GM12878 (cell line): ENCODE results near the gene ARF5. TPM values are rescaled to one million over a fixed set of nuclear protein-coding genes. Genes with fewer than 3 reads are reported as not detected.
"Not testable (repeated sequence)": the region's sequence is repeated elsewhere in the genome, so short reads cannot be mapped to it uniquely, and the experiment has no call there.

Experiments used
- ATAC-seq: fragments of 200-7000 bp; cut with Tn5 transposase; 3 replicates; pipeline ENCODE4 v1.9.1; 2020; ENCODE audit warnings: mild to moderate bottlenecking, moderate library complexity
- BruUV-seq: library from RNA; stranded (reverse); fragments of 400-500 nt; replicated peaks from 2 replicates; lab custom pipeline; 2021; lab: Mats Ljungman, UMichigan
- CTCF ChIA-PET: fragments of 300-600 bp; sonication (Branson Sonifier 250); formaldehyde crosslinking; extraction: SDS; loops from one replicate; lab custom pipeline; 2021; ENCODE audit warnings: inconsistent platforms; lab: Yijun Ruan, JAX
- POLR2A ChIA-PET: fragments of 350-600 bp; formaldehyde crosslinking; extraction: SDS; loops from one replicate; lab custom pipeline; 2021; ENCODE audit warnings: inconsistent platforms; lab: Charles Lee
- RAD21 ChIA-PET: fragments of 300-600 bp; sonication (Branson Sonifier 250); formaldehyde crosslinking; loops from one replicate; lab custom pipeline; 2023; ENCODE audit warnings: antibody characterized with exemption; ENCODE audit not compliant: unreplicated experiment; lab: Charles Lee
- SMC1A ChIA-PET: fragments of 300-600 bp; sonication (Branson Sonifier 250); formaldehyde crosslinking; loops from one replicate; lab custom pipeline; 2023; ENCODE audit not compliant: unreplicated experiment, uncharacterized antibody; lab: Charles Lee
- DNase-seq: peaks from one replicate; pipeline ENCODE4 v3.0.0-alpha.2; 2011; ENCODE audit warnings: low read depth, low spot score
- FAIRE-seq: peaks from 3 replicates; lab custom pipeline; 2011; peaks lifted over from hg19 to GRCh38; lab: Jason Lieb, UNC
- H2AFZ ChIP-seq: 2 replicates; pipeline ENCODE4 v1.6.0; 2011; ENCODE audit warnings: low read depth, low read length, control low read depth; ENCODE audit not compliant: control insufficient read depth
- H3K27ac ChIP-seq: 2 replicates; pipeline ENCODE4 v1.5.1; 2011; ENCODE audit warnings: control low read depth; ENCODE audit not compliant: control insufficient read depth, insufficient read depth
- H3K27me3 ChIP-seq, 2 experiments: replicated peaks in 1 of 2; 2 replicates each; pipeline versions ENCODE4 v1.6.0 to v1.6.1; 2011; ENCODE audit warnings: low read length in 1 of 2; ENCODE audit not compliant: control insufficient read depth in 2 of 2, insufficient read depth in 2 of 2
- H3K36me3 ChIP-seq, 2 experiments: 2 replicates each; pipeline ENCODE4 v1.5.1; 2011; ENCODE audit warnings: low read length in 1 of 2; ENCODE audit not compliant: control insufficient read depth in 2 of 2, insufficient read depth in 2 of 2
- H3K4me1 ChIP-seq: 2 replicates; pipeline ENCODE4 v1.6.1; 2011; ENCODE audit warnings: mild to moderate bottlenecking, low read length, moderate library complexity, mixed read lengths; ENCODE audit not compliant: control insufficient read depth, insufficient read depth
- H3K4me2 ChIP-seq: 2 replicates; pipeline ENCODE4 v1.6.0; 2011; ENCODE audit warnings: control low read depth; ENCODE audit not compliant: control insufficient read depth, insufficient read depth
- H3K4me3 ChIP-seq: fragments of 200-600 bp; sonication (generic); 2 replicates; pipeline ENCODE4 v1.5.1; 2016
- H3K79me2 ChIP-seq: 2 replicates; pipeline ENCODE4 v1.6.0; 2011; ENCODE audit warnings: low read length; ENCODE audit not compliant: control insufficient read depth, insufficient read depth
- H3K9ac ChIP-seq: 2 replicates; pipeline ENCODE4 v1.8.0; 2011; ENCODE audit warnings: low read length, control low read depth, mixed read lengths; ENCODE audit not compliant: control insufficient read depth, insufficient read depth
- H3K9me3 ChIP-seq: replicated peaks from 3 replicates; pipeline ENCODE4 v1.5.1; 2011; ENCODE audit warnings: mild to moderate bottlenecking, low read length; ENCODE audit not compliant: control insufficient read depth, insufficient read depth
- H4K20me1 ChIP-seq: 2 replicates; pipeline ENCODE4 v1.6.0; 2011; ENCODE audit not compliant: control insufficient read depth, insufficient read depth
- GATAD2B ChIP-seq: fragments of 450-650 bp; conservative IDR thresholded peaks from 2 replicates; pipeline ENCODE4 v1.6.1; 2017; ENCODE audit warnings: low read depth, mild to moderate bottlenecking, moderate library complexity
- IKZF1 ChIP-seq: fragments of 450-650 bp; conservative IDR thresholded peaks from 2 replicates; pipeline ENCODE4 v1.6.1; 2017; ENCODE audit warnings: antibody characterized with exemption, mild to moderate bottlenecking
- KLF5 ChIP-seq: fragments of 450-650 bp; IDR thresholded peaks from 2 replicates; pipeline ENCODE4 v1.6.1; 2014; ENCODE audit warnings: mild to moderate bottlenecking; ENCODE audit not compliant: partially characterized antibody
- MAX ChIP-seq: IDR thresholded peaks from 2 replicates; pipeline ENCODE4 v1.6.1; 2012; ENCODE audit warnings: low read depth, low read length, improper control_type of control experiment
- MYC ChIP-seq: IDR thresholded peaks from 2 replicates; pipeline ENCODE4 v1.6.1; 2011; ENCODE audit warnings: mild to moderate bottlenecking, low read length, moderate library complexity, inconsistent platforms; ENCODE audit not compliant: insufficient read depth, insufficient replicate concordance, insufficient read length, severe bottlenecking
- NRF1 ChIP-seq: conservative IDR thresholded peaks from 2 replicates; pipeline ENCODE4 v1.6.1; 2011; ENCODE audit warnings: mild to moderate bottlenecking, low read depth, low read length, improper control_type of control experiment
- PAX8 ChIP-seq: fragments of 450-650 bp; IDR thresholded peaks from 2 replicates; pipeline ENCODE4 v1.6.1; 2017; ENCODE audit warnings: mild to moderate bottlenecking, moderate library complexity
- RUNX3 ChIP-seq: IDR thresholded peaks from 2 replicates; pipeline ENCODE4 v1.6.1; 2012; ENCODE audit warnings: low read length, inconsistent platforms
- SREBF2 ChIP-seq: IDR thresholded peaks from 2 replicates; pipeline ENCODE4 v1.6.1; 2012; ENCODE audit warnings: mild to moderate bottlenecking, low read length
- SRF ChIP-seq, 2 experiments: IDR thresholded peaks; 2 replicates each; pipeline ENCODE4 v1.6.1; 2011; ENCODE audit warnings: low read depth in 2 of 2, low read length in 2 of 2, mild to moderate bottlenecking in 1 of 2, moderate library complexity in 1 of 2
- STAT1 ChIP-seq: fragments of 450-650 bp; conservative IDR thresholded peaks from 2 replicates; pipeline ENCODE4 v1.6.1; 2014; ENCODE audit warnings: antibody characterized with exemption, mild to moderate bottlenecking
- STAT3 ChIP-seq: IDR thresholded peaks from 2 replicates; pipeline ENCODE4 v1.6.1; 2011; ENCODE audit warnings: low read depth, low read length, improper control_type of control experiment
- YBX1 ChIP-seq: fragments of 450-650 bp; IDR thresholded peaks from 2 replicates; pipeline ENCODE4 v1.6.1; 2016; ENCODE audit warnings: antibody characterized with exemption
- ZZZ3 ChIP-seq: IDR thresholded peaks from 2 replicates; pipeline ENCODE4 v1.6.1; 2011; ENCODE audit warnings: low read depth; ENCODE audit not compliant: control insufficient read depth, insufficient read length
- whole genome bisulfite sequencing: methylation state at CpG from one replicate; pipeline ENCODE4 v1.1.6; 2016; ENCODE audit warnings: low lambda C conversion rate; ENCODE audit not compliant: insufficient replicate concordance, insufficient coverage; ENCODE audit errors: missing lambda C conversion rate; 5-methylcytosine and 5-hydroxymethylcytosine counted together
- in situ Hi-C: fragments of 300-500 bp; cut with MboI; formaldehyde crosslinking; loops from 9 replicates; pipeline ENCODE4 v1.14.3; 2018; ENCODE audit warnings: mixed read lengths
- intact Hi-C: fragments of 100-400 bp; cut with micrococcal nuclease; formaldehyde crosslinking; loops from one replicate; pipeline ENCODE4 v1.14.2; 2022; ENCODE audit not compliant: unreplicated experiment
- polyA plus RNA-seq, 11 experiments: library from polyadenylated mRNA; depleted of rRNA in 4 of 11; unstranded in 6 of 11; stranded (reverse) in 5 of 11; fragments of >200 nt; fragmentation: Nextera tagmentation in 4 of 11; fragmentation: Illumina TruSeq in 1 of 11; extraction: Ambion mirVana in 4 of 11; extraction: Trizol in 1 of 11; gene quantifications; 1 replicate in 1 of 11; 2 replicates in 10 of 11; pipeline versions ENCODE4 v1.2.1 to v1.2.3, GENCODE V29; 2011 to 2016; ENCODE audit warnings: inconsistent platforms in 2 of 11, missing spikeins in 2 of 11, low read depth in 1 of 11
- total RNA-seq, 4 experiments: library from RNA; depleted of rRNA in 3 of 4; stranded (reverse); fragments of >200 nt in 3 of 4; fragmentation: Illumina TruSeq in 1 of 4; extraction: Trizol in 1 of 4; gene quantifications; 2 replicates each; pipeline versions ENCODE4 v1.2.1 to v1.2.3, GENCODE V29; 2013 to 2021

ARF5 gene
- total and polyA plus RNA-seq, 10 of the 15 experiments (the other 5 are each of a cell fraction or from before 2014, with no cell fraction given), result 11.0 to 210 (median 131) TPM

GRCh38 chr7:127539116-127539515 is 49.1 kb upstream of the ARF5 start:
- WGBS, result 41% methylated on average over 9 of the region's 9 CpGs
- no peak overlapping the region for H3K4me2 ChIP-seq
- no peak overlapping the region for H3K27ac ChIP-seq
- intact Hi-C loops, result no loop called here
- no peak for DNase-seq
- in situ Hi-C loops, result no loop called here
- no peak overlapping the region for H2AFZ ChIP-seq
- no peaks in the 10 kb centered on the region for H3K4me1 ChIP-seq
- CTCF ChIA-PET, result interaction anchor here (0.6 to 1.0 kb wide), 2 partner anchors 16 to 34 kb away, joined by 3 read pairs; no protein-coding TSS in a partner anchor
- no peak overlapping the region for H3K4me3 ChIP-seq
- no TSS peak for BruUV-seq
- FAIRE-seq, result no peak
- ATAC-seq, result no peak
- no peaks in the 10 kb centered on the region for H3K27me3 ChIP-seq
- no peaks in the 10 kb centered on the region; the same call in 2 of the 3 replicates for H3K9me3 ChIP-seq
- RAD21 ChIA-PET, result no interaction called here
- POLR2A ChIA-PET, result no interaction called here
- H3K79me2 ChIP-seq, result no peaks in the 10 kb centered on the region
- SMC1A ChIA-PET, result no interaction called here
- H4K20me1 ChIP-seq, result no peaks in the 10 kb centered on the region
- H3K9ac ChIP-seq, result no peak overlapping the region
- no peak for TF ChIP-seq ZZZ3
- no peak for TF ChIP-seq SRF (IDR thresholded peaks at IDR 0.05; ENCODE audit: low read depth in 2 of 2, low read length in 2 of 2)
- no peak for TF ChIP-seq IKZF1
- TF ChIP-seq STAT3, result no peak
- no peak for TF ChIP-seq RUNX3
- TF ChIP-seq GATAD2B, result no peak
- TF ChIP-seq MAX, result no peak
- no peak for TF ChIP-seq MYC
- TF ChIP-seq YBX1, result no peak
- no peak for TF ChIP-seq STAT1
- TF ChIP-seq NRF1, result no peak
- TF ChIP-seq SREBF2, result no peak
- TF ChIP-seq PAX8, result no peak
- TF ChIP-seq KLF5, result no peak
- H3K36me3 ChIP-seq, result no peaks in the 10 kb centered on the region

GRCh38 chr7:127540461-127540860 is 47.8 kb upstream of the ARF5 start:
- H3K9ac ChIP-seq, in situ Hi-C loops, H4K20me1 ChIP-seq, H3K27ac ChIP-seq, H3K4me1 ChIP-seq, H2AFZ ChIP-seq, intact Hi-C loops, H3K79me2 ChIP-seq, BruUV-seq, H3K9me3 ChIP-seq, POLR2A ChIA-PET, RAD21 ChIA-PET, DNase-seq, H3K4me3 ChIP-seq, ATAC-seq, H3K4me2 ChIP-seq, H3K27me3 ChIP-seq, FAIRE-seq, SMC1A ChIA-PET, H3K36me3 ChIP-seq, CTCF ChIA-PET: not testable (repeated sequence)
- WGBS, result 37% methylated on average over 7 of the region's 10 CpGs
